Activated CD8-positive, alpha-beta memory T cell treated with anti-CD3 and anti-CD28 coated beads for 4 hours (primary cell): ENCODE results near the gene HSPG2.
"Not testable (repeated sequence)": the region's sequence is repeated elsewhere in the genome, so short reads cannot be mapped to it uniquely, and the experiment has no call there.

Source experiments
- DNase-seq, 2 donors: peaks; one replicate each; pipeline ENCODE4 v3.0.0-alpha.2; 2020; ENCODE audit warnings: low read depth in 2 of 2

HSPG2 gene

GRCh38 chr1:21912038-21912758, 24.9 kb downstream of the HSPG2 start:
- DNase-seq: no peak

GRCh38 chr1:21911205-21912001, 25.7 kb downstream of the HSPG2 start:
- no peak for DNase-seq

DNA sequence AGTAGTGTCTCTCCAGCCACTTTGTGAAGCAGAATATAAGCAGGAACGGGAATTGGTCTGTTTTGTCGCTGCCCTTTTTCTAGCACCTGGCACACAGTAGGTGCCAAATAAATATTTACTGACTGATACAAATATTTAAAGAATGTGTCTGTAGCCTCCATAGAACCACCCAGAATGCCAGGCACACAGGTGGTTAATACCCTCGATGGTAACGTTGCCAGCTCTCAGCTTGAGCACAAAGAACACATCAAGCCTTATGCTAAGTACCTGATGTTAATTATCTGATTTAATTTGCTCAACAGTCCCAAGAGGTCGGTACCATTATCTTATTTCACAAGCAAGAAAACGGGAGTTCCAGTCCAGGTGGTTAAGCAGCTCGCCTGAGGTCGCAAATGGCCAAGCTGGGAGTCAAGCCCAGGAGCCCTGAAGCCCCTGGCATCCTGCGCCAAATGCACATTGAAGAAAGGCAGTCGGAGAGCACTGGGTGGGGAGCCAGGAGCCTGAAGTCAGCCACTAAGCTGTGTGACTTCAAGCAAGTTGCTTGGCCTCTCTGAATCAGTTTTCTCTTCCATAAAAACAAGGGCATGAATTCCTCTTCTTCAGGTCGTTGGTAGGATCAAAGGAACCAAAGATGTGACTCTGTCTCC, 26.4 kb downstream of the HSPG2 start:
- DNase-seq: no peak

DNA sequence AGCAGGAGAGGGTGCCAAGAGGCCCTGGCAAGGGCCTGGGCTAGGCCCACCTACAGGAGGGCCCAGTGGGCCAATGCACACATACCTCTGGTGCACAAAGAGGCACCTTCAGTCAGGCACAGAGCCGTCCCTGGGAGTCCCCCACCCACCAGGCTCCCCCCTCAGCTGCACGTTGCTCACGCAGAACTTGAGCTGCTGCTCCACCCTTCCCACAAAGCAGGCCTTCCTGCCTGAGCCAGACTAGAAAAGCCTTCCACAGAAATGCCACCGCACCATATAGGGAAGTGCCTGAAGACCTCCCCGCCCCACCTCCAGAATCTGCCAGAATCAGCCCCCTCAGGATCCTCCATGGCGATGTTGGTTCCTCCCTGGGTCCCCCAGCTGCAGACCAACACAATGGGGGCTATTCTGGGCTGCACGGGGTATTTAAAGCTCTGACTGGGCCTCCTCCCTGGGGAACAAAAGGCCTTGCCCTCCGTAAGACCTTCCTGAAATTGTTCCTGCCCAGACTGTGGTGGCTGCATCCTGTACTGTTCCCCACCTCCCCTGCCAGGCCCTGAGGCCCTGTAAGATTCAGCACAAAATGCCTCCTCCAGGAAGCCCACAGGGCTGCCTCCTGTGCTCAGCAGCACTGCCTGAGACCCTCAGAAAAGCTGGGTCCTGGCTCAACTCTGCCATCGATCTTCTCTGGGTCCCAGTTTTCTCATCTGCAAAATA, 27.2 kb downstream of the HSPG2 start:
- DNase-seq: peak in 1 of 2 donors; percentile 11

GRCh38 chr1:21909286-21909759, 27.8 kb downstream of the HSPG2 start:
- DNase-seq: no peak

GRCh38 chr1:21907737-21908534, 29.2 kb downstream of the HSPG2 start:
- DNase-seq: not testable (repeated sequence)

GRCh38 chr1:21907079-21907418, 30.1 kb downstream of the HSPG2 start:
- no peak for DNase-seq

- DNase-seq: no peak
These were observed 30.7 kb downstream of the HSPG2 start for GRCh38 chr1:21906173-21907078.

- peak in 1 of 2 donors; percentile 27 for DNase-seq
These were observed 32.2 kb downstream of the HSPG2 start for GRCh38 chr1:21904704-21905520.

DNA sequence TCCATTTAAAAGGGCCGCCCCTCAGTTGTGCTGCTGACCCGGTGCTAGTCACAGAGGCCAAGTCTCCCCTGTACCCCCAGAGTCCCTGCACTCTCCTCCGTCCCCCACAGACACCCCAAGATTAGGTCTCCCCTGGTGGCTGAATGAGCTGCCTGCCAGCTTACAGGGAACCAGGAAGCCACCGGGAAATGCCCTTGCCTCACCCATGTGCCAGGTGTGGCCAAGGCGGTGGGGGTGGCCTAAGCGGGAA, 32.7 kb downstream of the HSPG2 start:
- no peak for DNase-seq

- DNase-seq: no peak
These were observed 33.3 kb downstream of the HSPG2 start for GRCh38 chr1:21903638-21904453.

- DNase-seq: no peak
These were observed 34.8 kb downstream of the HSPG2 start for GRCh38 chr1:21902026-21903012.

GRCh38 chr1:21901473-21901847, 35.6 kb downstream of the HSPG2 start:
- no peak for DNase-seq

- no peak for DNase-seq
These were observed 36.2 kb downstream of the HSPG2 start for GRCh38 chr1:21900766-21901472.

DNA sequence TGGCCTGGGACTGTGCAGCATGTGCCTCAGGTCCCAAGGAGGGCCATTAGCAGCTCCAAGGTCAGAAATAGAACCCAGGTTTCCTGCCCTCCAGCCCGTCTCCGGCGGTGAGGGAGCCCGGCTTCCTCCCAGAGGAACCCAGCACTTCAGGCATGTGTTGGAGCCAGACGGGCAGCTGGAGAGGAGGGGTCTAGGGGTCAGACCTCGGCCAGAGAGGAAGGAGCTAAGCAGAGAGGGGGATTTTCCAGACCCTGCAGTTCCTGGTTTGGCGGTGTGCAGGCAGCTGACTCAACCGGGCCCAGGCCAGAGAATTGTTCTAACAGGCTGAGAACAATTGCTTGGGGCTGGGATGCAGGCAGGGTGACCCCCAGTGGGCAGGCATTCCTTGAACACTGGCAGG, 37.1 kb downstream of the HSPG2 start:
- DNase-seq: no peak

DNA sequence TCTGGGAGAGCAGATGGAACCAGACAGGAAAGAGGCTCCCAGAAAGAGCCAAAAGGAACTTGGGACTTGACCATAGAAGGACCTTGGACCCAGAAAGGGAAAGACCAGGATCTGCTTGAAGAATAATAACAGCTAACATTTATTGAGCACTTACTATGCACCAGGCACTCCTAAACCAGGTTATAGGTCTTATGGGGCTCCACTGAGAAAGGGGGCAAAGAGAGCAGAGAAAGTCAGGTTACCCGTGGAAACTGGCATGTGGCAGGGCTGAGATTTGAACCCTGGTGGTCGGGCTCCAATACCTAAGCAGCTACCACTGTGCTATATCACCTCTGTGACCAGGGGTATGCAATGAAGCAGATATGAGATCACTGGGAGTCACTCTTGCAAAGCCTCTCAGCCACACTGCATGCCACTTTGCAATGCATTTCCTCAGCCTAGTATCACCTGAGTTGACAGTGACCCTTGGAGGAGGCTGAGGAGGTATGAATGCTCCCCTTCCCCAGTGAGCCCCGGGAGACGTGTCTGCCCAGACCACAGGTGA, 37.8 kb downstream of the HSPG2 start:
- no peak for DNase-seq
